ENCODE measurements around the gene SSTR3.

DNA sequence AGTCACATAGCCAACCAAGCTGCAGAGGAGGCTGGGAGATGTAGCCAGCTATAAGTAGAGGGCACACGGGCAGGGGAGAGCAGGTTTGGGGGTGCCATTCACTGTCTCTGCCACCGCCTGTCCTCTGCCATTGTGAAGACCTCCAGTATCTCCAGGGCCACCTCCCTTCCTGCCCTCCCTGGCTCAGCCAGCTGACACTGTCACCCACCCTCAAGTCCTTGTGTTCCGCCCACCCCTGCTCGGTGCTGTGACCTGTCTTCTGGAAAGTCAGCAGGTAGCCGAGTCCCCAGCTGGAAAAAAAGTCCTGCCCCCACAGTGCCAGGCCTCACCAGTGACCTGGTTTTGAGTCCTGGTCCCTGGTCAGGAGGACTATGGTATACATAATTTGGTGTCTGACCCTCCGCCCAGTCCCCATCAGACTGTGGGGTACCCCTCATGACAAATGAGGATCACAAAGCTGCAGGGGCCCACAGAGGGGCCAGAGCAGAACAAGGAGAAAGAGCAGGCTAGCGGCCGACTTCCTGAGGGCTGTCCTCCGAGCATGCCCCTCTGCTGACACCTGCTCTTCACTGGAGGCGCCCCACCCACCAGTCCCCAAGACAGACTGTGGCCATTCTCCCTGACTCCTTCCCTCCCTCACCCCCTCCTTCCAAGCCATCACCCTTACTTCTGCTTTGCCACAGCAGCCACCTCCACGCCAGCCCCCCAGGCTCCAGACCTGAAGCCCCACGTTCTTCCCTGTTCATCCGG, 55.4 kb downstream of the SSTR3 start:
- TF ChIP-seq, protein P1, sequence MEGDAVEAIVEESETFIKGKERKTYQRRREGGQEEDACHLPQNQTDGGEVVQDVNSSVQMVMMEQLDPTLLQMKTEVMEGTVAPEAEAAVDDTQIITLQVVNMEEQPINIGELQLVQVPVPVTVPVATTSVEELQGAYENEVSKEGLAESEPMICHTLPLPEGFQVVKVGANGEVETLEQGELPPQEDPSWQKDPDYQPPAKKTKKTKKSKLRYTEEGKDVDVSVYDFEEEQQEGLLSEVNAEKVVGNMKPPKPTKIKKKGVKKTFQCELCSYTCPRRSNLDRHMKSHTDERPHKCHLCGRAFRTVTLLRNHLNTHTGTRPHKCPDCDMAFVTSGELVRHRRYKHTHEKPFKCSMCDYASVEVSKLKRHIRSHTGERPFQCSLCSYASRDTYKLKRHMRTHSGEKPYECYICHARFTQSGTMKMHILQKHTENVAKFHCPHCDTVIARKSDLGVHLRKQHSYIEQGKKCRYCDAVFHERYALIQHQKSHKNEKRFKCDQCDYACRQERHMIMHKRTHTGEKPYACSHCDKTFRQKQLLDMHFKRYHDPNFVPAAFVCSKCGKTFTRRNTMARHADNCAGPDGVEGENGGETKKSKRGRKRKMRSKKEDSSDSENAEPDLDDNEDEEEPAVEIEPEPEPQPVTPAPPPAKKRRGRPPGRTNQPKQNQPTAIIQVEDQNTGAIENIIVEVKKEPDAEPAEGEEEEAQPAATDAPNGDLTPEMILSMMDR (IDR thresholded peaks at IDR 0.05; ENCODE audit: insufficient read depth, low read depth, low read length), result no peak
- TF ChIP-seq EZH2 (IDR thresholded peaks at IDR 0.05; ENCODE audit: insufficient read depth, low read length), result no peak
